K562 (cell line): ENCODE results near the gene GATAD2B. TPM values are rescaled to one million over a fixed set of nuclear protein-coding genes. Genes with fewer than 3 reads are reported as not detected.
"Not testable (repeated sequence)": the region's sequence is repeated elsewhere in the genome, so short reads cannot be mapped to it uniquely, and the experiment has no call there.

ENCODE experiments used
- ATAC-seq: fragments of 200-7000 bp; cut with Tn5 transposase; 3 replicates; pipeline ENCODE4 v1.9.1; 2020; ENCODE audit warnings: moderate library complexity
- BruUV-seq: library from RNA; stranded (reverse); fragments of 400-500 nt; replicated peaks from 2 replicates; lab custom pipeline; 2021; lab: Mats Ljungman, UMichigan
- CTCF ChIA-PET: fragments of 300-600 bp; formaldehyde crosslinking; extraction: SDS; loops from one replicate; lab custom pipeline; 2021; ENCODE audit warnings: low intra/inter-chr PET ratio; lab: Yijun Ruan, JAX
- POLR2A ChIA-PET: fragments of 300-600, 350-650 bp; sonication (Branson Sonifier 250); formaldehyde crosslinking; extraction: SDS; loops from one replicate; lab custom pipeline; 2021; ENCODE audit warnings: antibody characterized with exemption, inconsistent platforms; lab: Yijun Ruan, JAX
- DNase-seq, 4 experiments: peaks; one replicate each; pipeline versions ENCODE4 v3.0.0 to v3.0.0-alpha.2; 2011 to 2018; ENCODE audit warnings: low spot score in 3 of 4, mixed read lengths in 3 of 4; ENCODE audit errors: extremely low read depth in 1 of 4
- FAIRE-seq: peaks from 2 replicates; lab custom pipeline; 2011; peaks lifted over from hg19 to GRCh38; lab: Jason Lieb, UNC
- H2AFZ ChIP-seq: 2 replicates; pipeline ENCODE4 v1.6.0; 2011; ENCODE audit warnings: low read depth, low read length, control low read depth, inconsistent platforms
- H3K27ac ChIP-seq: fragments of 200-600 bp; 3 replicates; pipeline ENCODE4 v1.8.0; 2011; ENCODE audit warnings: low read depth, mild to moderate bottlenecking, control low read depth, inconsistent platforms, low read length, moderate library complexity, mixed read lengths; ENCODE audit errors: extremely low read depth
- H3K27me3 ChIP-seq, 2 experiments: fragments of 300-600 bp in 1 of 2; 2 replicates in 1 of 2; 3 replicates in 1 of 2; pipeline versions ENCODE4 v1.6.0 to v1.8.0; 2011; ENCODE audit warnings: inconsistent platforms in 2 of 2, low read length in 2 of 2, mild to moderate bottlenecking in 1 of 2, mixed read lengths in 1 of 2, moderate library complexity in 1 of 2; ENCODE audit not compliant: control insufficient read depth in 2 of 2, insufficient read depth in 2 of 2
- H3K36me3 ChIP-seq: fragments of 300-600 bp; 3 replicates; pipeline ENCODE4 v1.8.0; 2011; ENCODE audit warnings: mild to moderate bottlenecking, low read length, inconsistent platforms; ENCODE audit not compliant: control insufficient read depth, insufficient read depth
- H3K4me1 ChIP-seq, 2 experiments: fragments of 200-600 bp in 1 of 2; replicated peaks in 1 of 2; 2 replicates in 1 of 2; 3 replicates in 1 of 2; pipeline versions ENCODE4 v1.5.1 to v1.8.0; 2011; ENCODE audit warnings: inconsistent platforms in 2 of 2, low read length in 2 of 2, mild to moderate bottlenecking in 1 of 2, mixed read lengths in 1 of 2, moderate library complexity in 1 of 2; ENCODE audit not compliant: control insufficient read depth in 2 of 2, insufficient read depth in 2 of 2
- H3K4me2 ChIP-seq: 2 replicates; pipeline ENCODE4 v1.6.1; 2011; ENCODE audit warnings: low read length, control low read depth, inconsistent platforms, mixed read lengths; ENCODE audit not compliant: insufficient read depth
- H3K4me3 ChIP-seq: fragments of 200-600 bp; sonication (generic), shearing (Covaris generic); 2 replicates; pipeline ENCODE4 v1.5.1; 2016; ENCODE audit warnings: control low read depth, inconsistent platforms
- H3K79me2 ChIP-seq: fragments of 200-600 bp; 3 replicates; pipeline ENCODE4 v1.8.0; 2011; ENCODE audit warnings: low read length, inconsistent platforms; ENCODE audit not compliant: control insufficient read depth, insufficient read depth
- H3K9ac ChIP-seq, 2 experiments: 2 replicates each; pipeline versions ENCODE4 v1.6.0 to v1.6.1; 2011; ENCODE audit warnings: low read depth in 2 of 2, low read length in 2 of 2, control low read depth in 1 of 2, inconsistent platforms in 1 of 2, mild to moderate bottlenecking in 1 of 2, mixed read lengths in 1 of 2; ENCODE audit not compliant: insufficient read depth in 1 of 2
- H3K9me1 ChIP-seq: one replicate; pipeline ENCODE4 v1.6.0; 2011; ENCODE audit warnings: inconsistent platforms, mild to moderate bottlenecking, low read length, moderate library complexity; ENCODE audit not compliant: control insufficient read depth, insufficient read depth
- H3K9me3 ChIP-seq: replicated peaks from 2 replicates; pipeline ENCODE4 v1.5.1; 2011; ENCODE audit warnings: low read depth, low read length, inconsistent platforms; ENCODE audit not compliant: control insufficient read depth, insufficient read depth
- H4K20me1 ChIP-seq: replicated peaks from 2 replicates; pipeline ENCODE4 v1.6.1; 2011; ENCODE audit warnings: low read length, inconsistent platforms, mixed read lengths; ENCODE audit not compliant: control insufficient read depth, insufficient read depth
- CREM ChIP-seq: IDR thresholded peaks from 2 replicates; pipeline ENCODE4 v1.6.1; 2014; ENCODE audit warnings: antibody characterized with exemption, low read depth
- EGR1 ChIP-seq: fragments of 450-650 bp; conservative IDR thresholded peaks from 2 replicates; pipeline ENCODE4 v1.6.1; 2017; ENCODE audit warnings: mild to moderate bottlenecking
- MEIS2 ChIP-seq: fragments of 450-650 bp; IDR thresholded peaks from 2 replicates; pipeline ENCODE4 v1.6.1; 2014; ENCODE audit warnings: mild to moderate bottlenecking; ENCODE audit not compliant: partially characterized antibody
- NFE2 ChIP-seq: IDR thresholded peaks from 2 replicates; pipeline ENCODE4 v1.6.1; 2014; ENCODE audit warnings: antibody characterized with exemption, low read depth
- TRIM24 ChIP-seq, 2 experiments: fragments of 450-650 bp; IDR thresholded peaks; 2 replicates each; pipeline ENCODE4 v1.6.1; 2016
- ZNF384 ChIP-seq: IDR thresholded peaks from 2 replicates; pipeline ENCODE4 v1.6.1; 2012; ENCODE audit warnings: low read depth, low read length, improper control_type of control experiment
- WGBS: fragments of 100-300 bp; shearing (Covaris generic); methylation state at CpG from one replicate; pipeline ENCODE4 v1.1.6; 2016; ENCODE audit warnings: low coverage, mixed read lengths; ENCODE audit not compliant: insufficient coverage; ENCODE audit errors: missing lambda C conversion rate; 5-methylcytosine and 5-hydroxymethylcytosine counted together
- in situ Hi-C: fragments of 300-500 bp; cut with MboI; formaldehyde crosslinking; loops from 4 replicates; pipeline ENCODE4 v1.15.0; 2018; ENCODE audit warnings: inconsistent platforms, mixed read lengths
- intact Hi-C: fragments of 100-400 bp; cut with micrococcal nuclease; formaldehyde crosslinking; loops from 2 replicates; pipeline ENCODE4 v1.14.2; 2022
- polyA plus RNA-seq, 8 experiments: library from polyadenylated mRNA; depleted of rRNA in 4 of 8; stranded (reverse) in 5 of 8; unstranded in 3 of 8; fragments of >200 nt; fragmentation: Nextera tagmentation in 2 of 8; fragmentation: Illumina TruSeq in 1 of 8; extraction: Ambion mirVana in 2 of 8; extraction: Trizol in 1 of 8; gene quantifications; 2 replicates each; pipeline versions ENCODE4 v1.2.1 to v1.2.3, GENCODE V29; 2011 to 2014; ENCODE audit warnings: inconsistent platforms in 1 of 8, missing spikeins in 1 of 8
- total RNA-seq, 7 experiments: library from RNA; depleted of rRNA in 6 of 7; stranded (reverse); fragments of >200 nt in 6 of 7; fragmentation: Illumina TruSeq in 2 of 7; extraction: Trizol in 2 of 7; gene quantifications; 2 replicates each; pipeline versions ENCODE4 v1.2.1 to v1.2.3, GENCODE V29; 2011 to 2021; ENCODE audit warnings: low replicate concordance in 1 of 7
- TF ChIP-seq, protein P1 (sequence below), 2 experiments: IDR thresholded peaks in 1 of 2; conservative IDR thresholded peaks in 1 of 2; 2 replicates each; pipeline ENCODE4 v1.6.1; 2016; ENCODE audit warnings: low read depth in 2 of 2, mild to moderate bottlenecking in 1 of 2, missing compliant biosample characterization in 1 of 2, missing genetic modification characterization in 1 of 2, moderate library complexity in 1 of 2
- TF ChIP-seq, protein P2 (sequence below): fragments of 450-650 bp; IDR thresholded peaks from 2 replicates; pipeline ENCODE4 v1.6.1; 2016

The GATAD2B gene
- total and polyA plus RNA-seq, 9 of the 15 experiments (the other 6 are each of a cell fraction or from before 2014, with no cell fraction given) = 1.5 to 40.2 (median 4.9) TPM

DNA sequence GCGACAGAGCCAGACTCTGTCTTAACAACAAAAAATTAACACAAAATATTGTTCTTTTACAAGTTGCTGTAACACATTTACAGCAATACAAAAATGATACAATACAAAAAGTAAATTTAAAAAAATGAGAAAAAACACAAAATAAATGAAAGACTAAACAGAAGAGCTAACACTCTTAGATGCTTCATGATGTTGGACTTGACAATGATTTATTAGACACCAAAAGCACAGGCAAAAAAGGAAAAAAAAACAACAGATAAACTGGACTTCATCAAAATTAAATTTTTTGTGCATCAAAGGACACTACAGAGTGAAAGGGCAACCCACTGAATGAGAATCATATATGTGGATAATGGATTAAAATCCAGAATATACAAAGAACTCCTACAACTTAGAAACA, 16.4 kb downstream of the GATAD2B start (continued):
- TF ChIP-seq, protein P1, sequence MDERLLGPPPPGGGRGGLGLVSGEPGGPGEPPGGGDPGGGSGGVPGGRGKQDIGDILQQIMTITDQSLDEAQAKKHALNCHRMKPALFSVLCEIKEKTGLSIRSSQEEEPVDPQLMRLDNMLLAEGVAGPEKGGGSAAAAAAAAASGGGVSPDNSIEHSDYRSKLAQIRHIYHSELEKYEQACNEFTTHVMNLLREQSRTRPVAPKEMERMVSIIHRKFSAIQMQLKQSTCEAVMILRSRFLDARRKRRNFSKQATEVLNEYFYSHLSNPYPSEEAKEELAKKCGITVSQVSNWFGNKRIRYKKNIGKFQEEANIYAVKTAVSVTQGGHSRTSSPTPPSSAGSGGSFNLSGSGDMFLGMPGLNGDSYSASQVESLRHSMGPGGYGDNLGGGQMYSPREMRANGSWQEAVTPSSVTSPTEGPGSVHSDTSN (CRISPR knock-in tag; IDR thresholded peaks at IDR 0.05; ENCODE audit: low read depth) = no peak
- TF ChIP-seq, protein P1 (tag; conservative IDR thresholded peaks at IDR 0.05; ENCODE audit: low read depth) = 0 out of 2 replicates have a peak, but pooled peaks have one; percentile 29
- TF ChIP-seq EGR1 = no peak
- TF ChIP-seq MEIS2 = peak; percentile 50
- TF ChIP-seq NFE2 = no peak
- TF ChIP-seq, protein P2, sequence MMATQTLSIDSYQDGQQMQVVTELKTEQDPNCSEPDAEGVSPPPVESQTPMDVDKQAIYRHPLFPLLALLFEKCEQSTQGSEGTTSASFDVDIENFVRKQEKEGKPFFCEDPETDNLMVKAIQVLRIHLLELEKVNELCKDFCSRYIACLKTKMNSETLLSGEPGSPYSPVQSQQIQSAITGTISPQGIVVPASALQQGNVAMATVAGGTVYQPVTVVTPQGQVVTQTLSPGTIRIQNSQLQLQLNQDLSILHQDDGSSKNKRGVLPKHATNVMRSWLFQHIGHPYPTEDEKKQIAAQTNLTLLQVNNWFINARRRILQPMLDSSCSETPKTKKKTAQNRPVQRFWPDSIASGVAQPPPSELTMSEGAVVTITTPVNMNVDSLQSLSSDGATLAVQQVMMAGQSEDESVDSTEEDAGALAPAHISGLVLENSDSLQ = peak; percentile 29; the same call in 1 of the 2 replicates

DNA sequence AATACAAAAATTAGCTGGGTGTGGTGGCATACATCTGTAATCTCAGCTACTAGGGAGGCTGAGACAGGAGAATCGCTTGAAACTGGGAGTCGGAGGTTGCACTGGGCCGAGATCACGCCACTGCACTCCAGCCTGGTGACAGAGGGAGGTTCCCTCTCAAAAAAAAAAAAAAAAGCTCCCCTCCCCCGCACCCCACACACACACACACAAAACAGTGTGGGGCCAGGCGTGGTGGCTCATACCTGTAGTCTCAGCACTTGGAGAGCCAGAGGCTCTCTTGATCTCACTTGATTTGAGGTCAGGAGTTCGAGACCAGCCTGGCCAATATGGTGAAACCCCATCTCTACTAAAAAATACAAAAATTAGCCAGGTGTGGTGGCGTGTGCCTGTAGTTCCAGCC, 16.9 kb downstream of the GATAD2B start:
- FAIRE-seq, H3K9me1 ChIP-seq, intact Hi-C loops, H3K27ac ChIP-seq, CTCF ChIA-PET, H3K4me2 ChIP-seq, in situ Hi-C loops, H3K9ac ChIP-seq, BruUV-seq, H3K9me3 ChIP-seq, POLR2A ChIA-PET, H3K4me3 ChIP-seq, H2AFZ ChIP-seq, H3K4me1 ChIP-seq, H4K20me1 ChIP-seq, H3K27me3 ChIP-seq: not testable (repeated sequence)
- 56% methylated on average over 7 of the region's 8 CpGs for WGBS
- Histone ChIP-seq H3K79me2 (peaks cover 94% of the 10 kb centered on the region), H3K36me3 (peaks cover 26% of the 10 kb centered on the region)
- ATAC-seq = peak; percentile 83
- peak in 2 of 4 experiments; percentile 23 to 55 for DNase-seq
- TF ChIP-seq TRIM24 (IDR thresholded peaks at IDR 0.05) (peak in 1 of 2 experiments; percentile 42; a peak in 1 of 4 replicates), CREM (0 out of 2 replicates have a peak, but pooled peaks have one; percentile 10), ZNF384 (peak; percentile 95), EGR1 (peak; percentile 69)
